HG03095 (cell line): ENCODE data around the gene TNXB.

Experiments used
- ATAC-seq: cut with Tn5 transposase; IDR thresholded peaks from one replicate; pipeline ENCODE4 v1.9.1; 2021; ENCODE audit warnings: moderate library complexity; ENCODE audit not compliant: unreplicated experiment

Gene TNXB

DNA sequence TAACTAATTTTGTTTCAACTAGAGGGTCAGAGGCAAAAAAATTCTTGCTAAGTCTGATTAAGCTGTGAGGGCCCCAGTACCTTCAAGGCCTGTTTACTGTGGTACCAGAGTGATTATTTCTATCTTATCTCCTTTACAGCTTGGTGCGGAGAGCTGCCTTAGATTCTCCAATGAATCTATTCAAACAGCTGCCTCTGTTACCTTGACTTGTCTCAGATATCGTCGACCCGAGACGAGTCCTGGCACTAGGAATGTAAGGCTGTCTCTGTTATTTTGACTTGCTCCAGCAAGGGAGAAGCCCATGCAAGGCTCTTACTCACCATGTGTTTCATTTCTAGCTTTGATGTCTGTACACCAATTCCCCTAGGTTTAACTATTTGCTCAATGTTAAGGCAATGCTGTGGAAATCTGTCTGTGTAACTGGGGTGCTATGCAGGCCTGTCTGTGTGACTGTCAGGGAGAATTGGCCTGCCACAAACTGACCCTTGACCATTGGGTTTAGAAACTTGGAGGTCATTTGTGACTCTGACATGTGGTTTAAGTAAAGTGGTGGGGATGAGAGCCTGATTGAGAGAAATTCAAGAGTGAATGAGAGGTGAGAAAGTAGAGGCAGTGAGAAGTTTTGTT, 31.4 kb upstream of the TNXB start:
- no peak for ATAC-seq

- ATAC-seq = no peak
These were observed 30.5 kb upstream of the TNXB start for GRCh38 chr6:32139590-32139989.

DNA sequence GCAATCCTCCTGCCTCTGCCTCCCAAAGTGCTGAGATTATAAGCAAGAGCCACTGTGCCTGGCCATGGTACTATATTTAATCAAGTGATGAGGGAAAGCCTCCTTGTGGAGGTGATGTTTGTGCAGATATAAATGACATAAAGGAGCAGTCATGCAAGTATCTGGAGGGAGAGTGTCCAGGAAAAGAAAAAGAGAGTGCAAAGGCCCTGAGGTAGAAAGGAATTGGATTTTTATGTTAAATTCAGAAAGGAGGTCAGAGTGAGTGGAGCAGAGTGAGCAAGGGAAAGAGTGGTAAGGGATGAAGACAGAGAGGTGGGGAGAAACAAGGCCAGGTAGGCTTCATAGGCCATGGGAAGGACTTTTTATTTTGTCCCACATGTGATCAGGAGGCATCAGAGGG, 28.3 kb upstream of the TNXB start:
- no peak for ATAC-seq

- no peak for ATAC-seq
These were observed 24.6 kb upstream of the TNXB start for GRCh38 chr6:32133786-32134185.

DNA sequence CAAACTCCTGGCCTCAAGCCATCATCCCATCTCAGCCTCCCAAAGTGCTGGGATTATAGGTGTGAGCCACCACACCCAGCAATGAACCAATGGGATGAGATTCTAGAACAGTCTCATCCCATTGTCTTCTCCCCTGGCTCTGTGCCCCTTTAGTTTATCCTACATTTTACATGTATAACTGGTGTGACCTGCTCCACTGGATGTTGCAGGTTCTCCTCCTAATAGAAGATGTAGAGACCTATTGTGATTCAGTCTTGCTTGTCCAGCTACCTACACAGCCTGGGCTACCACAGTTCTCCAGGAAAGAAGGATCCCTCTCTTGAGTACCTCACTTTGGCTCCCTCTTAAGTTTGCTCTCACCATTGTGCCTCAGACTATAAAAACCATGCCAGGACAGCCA, 23.0 kb upstream of the TNXB start:
- ATAC-seq = no peak

DNA sequence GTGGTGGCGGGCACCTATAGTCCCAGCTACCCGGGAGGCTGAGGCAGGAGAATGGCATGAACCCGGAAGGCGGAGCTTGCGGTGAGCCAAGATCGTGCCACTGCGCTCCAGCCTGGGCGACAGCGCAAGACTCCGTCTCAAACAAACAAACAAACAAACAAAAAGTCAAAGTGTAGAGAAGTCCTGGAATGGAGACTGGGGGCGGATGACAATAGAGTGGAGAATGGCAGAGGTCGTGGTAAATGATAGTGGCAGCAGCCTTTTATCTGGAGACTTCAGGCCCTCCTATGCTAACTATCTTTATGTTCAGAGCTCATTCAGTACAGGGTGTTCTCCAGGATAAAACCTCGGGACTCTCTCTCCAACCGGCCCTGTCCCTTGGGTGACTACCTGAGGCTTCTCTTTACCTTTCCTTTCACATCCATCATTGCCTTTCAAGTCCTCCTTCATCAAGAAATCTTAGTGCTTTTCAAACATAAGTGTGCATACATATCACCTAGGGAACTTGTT, 22.4 kb upstream of the TNXB start:
- no peak for ATAC-seq

DNA sequence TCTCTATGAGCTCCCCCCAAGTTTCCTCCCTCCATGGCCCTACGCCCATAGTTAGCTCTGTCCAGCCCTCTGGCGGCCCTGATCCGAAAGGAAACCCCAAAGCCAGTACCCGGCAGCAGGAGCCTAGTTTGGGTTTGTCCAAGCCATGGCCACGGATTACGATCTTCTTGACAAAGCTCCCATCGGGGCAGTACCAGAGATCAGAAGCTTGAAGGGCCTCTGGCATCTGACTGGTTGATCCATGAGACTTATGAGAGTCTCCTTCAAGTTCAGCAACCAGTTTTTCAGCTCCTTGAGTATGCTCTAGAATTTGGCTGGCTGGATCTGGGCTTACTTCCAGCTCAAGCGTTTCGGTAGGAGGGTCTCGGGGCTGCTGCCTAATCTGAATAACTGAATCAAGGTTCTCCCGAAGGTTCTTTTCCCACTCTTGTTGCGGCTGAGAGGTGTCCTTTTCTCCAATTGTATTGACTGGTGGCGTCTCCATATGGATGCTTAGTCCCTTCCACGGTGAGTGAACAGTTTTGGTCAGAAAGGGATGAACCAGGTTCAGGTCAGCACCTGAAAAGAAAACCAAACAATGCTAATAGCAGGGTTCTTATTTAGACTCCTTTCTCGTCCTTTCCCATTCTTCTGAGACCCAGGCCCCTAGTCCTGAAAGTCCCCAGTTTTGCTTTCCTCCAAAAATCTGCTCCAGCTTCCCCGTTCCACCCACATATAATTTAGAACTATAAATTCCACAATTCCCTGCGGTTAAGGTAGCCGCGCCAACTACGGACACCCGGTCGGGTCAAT, 20.4 kb upstream of the TNXB start:
- ATAC-seq = peak; percentile 23

DNA sequence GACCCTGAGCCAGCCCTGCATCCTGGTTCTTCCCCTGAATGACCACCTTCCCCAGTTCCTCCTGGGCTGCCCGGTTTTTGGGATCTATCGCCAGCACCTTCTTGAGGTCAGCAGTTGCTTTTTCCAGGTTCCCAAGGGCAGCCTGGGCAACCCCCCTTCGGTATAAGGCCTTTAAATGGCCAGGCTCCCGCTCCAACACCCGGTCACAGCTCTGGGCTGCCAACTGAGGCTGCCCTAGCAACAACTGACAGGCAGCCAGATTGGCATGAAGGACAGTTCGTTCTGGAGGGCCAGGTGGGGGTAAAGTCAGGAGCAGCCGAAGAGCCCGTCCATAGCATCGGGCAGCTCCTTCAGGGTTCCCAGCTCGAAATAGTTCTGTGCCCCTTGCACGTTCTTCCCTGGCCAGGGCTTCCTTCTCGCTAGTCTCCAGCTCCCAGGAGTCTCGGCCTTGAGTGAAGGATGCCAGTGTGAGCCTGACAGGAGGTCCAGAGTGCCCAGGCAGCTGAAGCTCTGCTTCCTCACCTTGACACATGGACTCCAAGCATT, 19.7 kb upstream of the TNXB start:
- no peak for ATAC-seq

- ATAC-seq = peak; percentile 72
These were observed 18.8 kb upstream of the TNXB start, which contains the start of gene ATF6B for GRCh38 chr6:32127717-32128592. Gene ATF6B (minus strand): TSS chr6:32128246. CDS start chr6:32128207, 39 bp downstream.

DNA sequence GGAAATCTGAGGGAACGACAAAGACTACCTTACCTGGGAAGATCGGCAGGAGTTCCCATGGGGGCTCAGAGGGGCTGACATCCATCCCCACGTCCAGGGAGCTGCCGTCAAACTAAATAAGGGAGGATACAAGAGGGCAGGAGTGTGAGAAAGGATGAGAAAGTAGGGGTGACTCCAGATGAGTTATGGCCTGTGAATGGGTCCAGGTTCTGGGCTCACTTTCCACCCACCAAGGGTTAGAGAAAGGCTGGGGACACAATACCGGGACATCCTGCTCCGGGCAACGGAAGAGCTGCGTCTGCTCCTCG, 18.2 kb upstream of the TNXB start:
- ATAC-seq = no peak

- ATAC-seq = no peak
These were observed 17.7 kb upstream of the TNXB start for GRCh38 chr6:32126880-32127279.

- no peak for ATAC-seq
These were observed 14.5 kb upstream of the TNXB start for GRCh38 chr6:32123681-32124080.

GRCh38 chr6:32120573-32121059, 11.5 kb upstream of the TNXB start:
- ATAC-seq = no peak

GRCh38 chr6:32118782-32119628, 9.9 kb upstream of the TNXB start:
- ATAC-seq = no peak

DNA sequence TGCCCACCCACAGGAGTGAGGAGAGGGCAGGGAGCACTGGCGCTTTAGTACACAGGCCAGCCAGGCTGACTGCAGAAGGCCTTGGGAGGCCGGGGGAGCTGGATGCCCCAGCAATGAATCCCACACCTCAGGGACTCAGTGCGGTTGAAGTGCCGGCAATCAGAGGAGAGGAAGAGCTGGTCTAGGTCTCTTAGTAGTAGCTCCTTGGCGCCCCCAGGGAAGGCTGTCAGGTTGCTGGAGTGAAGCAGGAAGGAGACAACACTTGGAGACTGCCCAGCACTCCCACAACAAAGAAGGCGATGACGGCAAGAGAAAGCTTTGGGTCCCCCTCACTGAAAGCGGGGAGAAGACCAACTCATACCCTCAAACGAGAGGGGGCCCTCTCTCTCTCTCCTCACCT, 8.3 kb upstream of the TNXB start:
- ATAC-seq = no peak

GRCh38 chr6:32116674-32117073, 7.5 kb upstream of the TNXB start:
- ATAC-seq = no peak

- no peak for ATAC-seq
These were observed 6.5 kb upstream of the TNXB start for GRCh38 chr6:32115623-32116022.

DNA sequence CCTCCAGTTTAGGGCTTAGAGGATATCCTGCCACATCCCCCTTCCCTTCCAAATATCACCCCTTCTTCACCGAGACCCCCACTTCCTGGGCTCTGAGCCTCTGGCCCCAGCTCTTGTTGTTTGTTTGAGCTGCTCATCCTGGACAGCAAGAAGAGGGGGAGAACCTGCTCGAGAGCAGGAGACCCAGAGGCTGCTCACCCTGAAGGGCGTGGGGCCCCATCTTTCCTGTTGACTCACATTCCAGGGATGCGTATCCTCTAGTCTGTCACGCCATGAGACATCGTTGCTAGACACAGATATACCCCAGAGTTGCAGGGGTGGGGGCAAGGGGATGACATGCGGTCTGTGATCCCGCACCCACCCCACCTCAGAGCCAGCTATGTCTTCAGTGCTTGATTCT, 5.7 kb upstream of the TNXB start:
- ATAC-seq = no peak

GRCh38 chr6:32113386-32114352, 4.5 kb upstream of the TNXB start:
- ATAC-seq = no peak
